Sigmoid colon (tissue), 7 donors: ENCODE results near the gene SIDT1. TPM values are rescaled to one million over a fixed set of nuclear protein-coding genes. Genes with fewer than 3 reads are reported as not detected.

ENCODE experiments used
- DNase-seq: peaks from one replicate; pipeline ENCODE4 v3.0.0-alpha.2; 2019
- H3K27ac ChIP-seq, 4 donors: fragments of 200-600 bp; sonication (generic); one replicate each; pipeline ENCODE4 v1.5.1; 2016 to 2019; ENCODE audit warnings: mild to moderate bottlenecking in 1 of 4
- H3K27me3 ChIP-seq, 3 donors: fragments of 200-600 bp; sonication (generic); one replicate each; pipeline ENCODE4 v1.5.1; 2019; ENCODE audit warnings: mild to moderate bottlenecking in 1 of 3
- H3K36me3 ChIP-seq, 4 donors: fragments of 200-600 bp; sonication (generic); one replicate each; pipeline ENCODE4 v1.5.1; 2016 to 2019
- H3K4me1 ChIP-seq, 4 donors: fragments of 200-600 bp; sonication (generic); one replicate each; pipeline ENCODE4 v1.5.1; 2017 to 2019
- H3K4me3 ChIP-seq, 4 donors: fragments of 200-600 bp; sonication (generic); one replicate each; pipeline ENCODE4 v1.5.1; 2017 to 2019; ENCODE audit warnings: mild to moderate bottlenecking in 2 of 4, moderate library complexity in 1 of 4
- H3K9me3 ChIP-seq, 4 donors: fragments of 200-600 bp in 3 of 4; sonication (generic) in 3 of 4; one replicate each; pipeline versions ENCODE4 v1.5.1 to v1.6.1; 2013 to 2019
- EP300 ChIP-seq, 4 donors: sonication (generic); formaldehyde crosslinking; IDR thresholded peaks; one replicate each; pipeline ENCODE4 v1.6.1; 2017; ENCODE audit warnings: antibody characterized with exemption in 4 of 4
- POLR2A ChIP-seq, 2 donors: fragments of 450-650 bp; IDR thresholded peaks; one replicate each; pipeline ENCODE4 v1.6.1; 2016; ENCODE audit warnings: antibody characterized with exemption in 2 of 2, mild to moderate bottlenecking in 2 of 2, moderate library complexity in 2 of 2
- POLR2AphosphoS5 ChIP-seq, 4 donors: sonication (generic); formaldehyde crosslinking; IDR thresholded peaks; one replicate each; pipeline ENCODE4 v1.6.1; 2017; ENCODE audit warnings: antibody characterized with exemption in 4 of 4
- WGBS, 2 donors: extraction: QIAGEN DNeasy Blood & Tissue Kit; methylation state at CpG; one replicate each; pipeline ENCODE4 v1.1.7; 2013; 5-methylcytosine and 5-hydroxymethylcytosine counted together
- intact Hi-C: fragments of 100-400 bp; cut with DNase I; formaldehyde crosslinking; loops from one replicate; pipeline ENCODE4 v1.15.1; 2023
- polyA plus RNA-seq, 3 donors: library from polyadenylated mRNA; stranded (reverse); fragments of 200-250 nt; gene quantifications; one replicate each; pipeline ENCODE4 v1.2.3, GENCODE V29; 2013
- total RNA-seq, 4 donors: library from RNA; depleted of rRNA; stranded (reverse); fragments of >200 nt; gene quantifications; one replicate each; pipeline ENCODE4 v1.1.0, GENCODE V29; 2016
- TF ChIP-seq, protein P1 (sequence below), 4 experiments: fragments of 450-650 bp in 3 of 4; fragments of 200-600 bp in 1 of 4; IDR thresholded peaks; one replicate each; pipeline ENCODE4 v1.5.1; 2016 to 2019; ENCODE audit warnings: antibody characterized with exemption in 4 of 4, mild to moderate bottlenecking in 3 of 4, moderate library complexity in 2 of 4
- donor health status: healthy with polysubstance abuse.
- donor health status: Bipolar disorder and iron deficiency.
- donor health status: healthy.

SIDT1 gene
- total and polyA plus RNA-seq, 7 donors, result 0.49 to 16.7 (median 1.4) TPM

DNA sequence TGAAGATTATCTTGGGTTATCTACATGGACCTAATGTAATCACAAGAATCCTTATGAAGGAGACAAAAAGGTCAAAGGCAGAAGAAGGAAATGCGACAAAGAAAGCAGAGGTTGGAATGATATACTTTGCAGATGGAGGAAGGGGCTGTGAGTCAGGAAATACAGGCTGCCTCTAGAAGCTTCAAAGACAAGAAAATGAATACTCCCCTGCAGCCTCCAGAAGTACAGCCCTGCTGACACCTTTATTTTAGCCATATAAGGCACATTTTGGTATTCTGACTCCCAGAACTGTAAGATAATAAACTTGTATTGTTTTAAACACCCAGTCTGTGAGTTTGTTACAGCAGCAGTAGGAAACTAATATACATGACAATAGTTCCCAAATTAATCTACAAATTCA, 58.6 kb downstream of the SIDT1 start:
- Histone ChIP-seq H3K4me3 (no peak overlapping the region), H3K27me3 (no peaks in the 10 kb centered on the region), H3K36me3 (no peaks in the 10 kb centered on the region), H3K27ac (no peak overlapping the region), H3K9me3 (no peaks in the 10 kb centered on the region), H3K4me1 (peaks cover 0 to 6% (median 0%) of the 10 kb centered on the region in 4 donors)
- intact Hi-C loops, result no loop called here
- no peak for DNase-seq
- WGBS, 2 donors, result 60 to 89% methylated on average over 1 of the region's 1 CpG
- TF ChIP-seq POLR2AphosphoS5 (IDR thresholded peaks at IDR 0.05) (no peak), EP300 (IDR thresholded peaks at IDR 0.05) (no peak), POLR2A (IDR thresholded peaks at IDR 0.05) (no peak)
- TF ChIP-seq, protein P1, sequence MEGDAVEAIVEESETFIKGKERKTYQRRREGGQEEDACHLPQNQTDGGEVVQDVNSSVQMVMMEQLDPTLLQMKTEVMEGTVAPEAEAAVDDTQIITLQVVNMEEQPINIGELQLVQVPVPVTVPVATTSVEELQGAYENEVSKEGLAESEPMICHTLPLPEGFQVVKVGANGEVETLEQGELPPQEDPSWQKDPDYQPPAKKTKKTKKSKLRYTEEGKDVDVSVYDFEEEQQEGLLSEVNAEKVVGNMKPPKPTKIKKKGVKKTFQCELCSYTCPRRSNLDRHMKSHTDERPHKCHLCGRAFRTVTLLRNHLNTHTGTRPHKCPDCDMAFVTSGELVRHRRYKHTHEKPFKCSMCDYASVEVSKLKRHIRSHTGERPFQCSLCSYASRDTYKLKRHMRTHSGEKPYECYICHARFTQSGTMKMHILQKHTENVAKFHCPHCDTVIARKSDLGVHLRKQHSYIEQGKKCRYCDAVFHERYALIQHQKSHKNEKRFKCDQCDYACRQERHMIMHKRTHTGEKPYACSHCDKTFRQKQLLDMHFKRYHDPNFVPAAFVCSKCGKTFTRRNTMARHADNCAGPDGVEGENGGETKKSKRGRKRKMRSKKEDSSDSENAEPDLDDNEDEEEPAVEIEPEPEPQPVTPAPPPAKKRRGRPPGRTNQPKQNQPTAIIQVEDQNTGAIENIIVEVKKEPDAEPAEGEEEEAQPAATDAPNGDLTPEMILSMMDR (IDR thresholded peaks at IDR 0.05), result no peak

DNA sequence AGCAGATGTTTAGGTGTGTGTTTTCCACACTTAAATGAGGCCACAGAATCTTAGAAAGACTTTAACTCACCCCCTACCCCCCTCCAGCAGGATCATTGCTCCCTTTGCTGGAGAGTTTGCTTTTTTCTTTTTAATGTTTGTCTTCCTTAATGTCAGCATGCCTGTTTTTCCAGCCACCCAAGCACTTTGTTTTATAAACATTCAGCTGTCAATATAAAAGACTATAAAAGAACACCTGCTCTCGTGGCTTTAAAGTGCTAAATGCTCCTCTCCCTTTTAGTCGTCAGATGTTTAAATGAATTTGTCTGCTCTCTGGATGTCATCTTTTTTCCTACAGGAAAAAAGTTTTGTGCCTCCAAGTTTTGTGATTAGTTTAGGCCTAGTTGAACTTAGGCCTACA, 61.7 kb downstream of the SIDT1 start:
- TF ChIP-seq, protein P1 (IDR thresholded peaks at IDR 0.05), result no peak
- no peak for TF ChIP-seq EP300 (IDR thresholded peaks at IDR 0.05)
- TF ChIP-seq POLR2A (IDR thresholded peaks at IDR 0.05), result no peak
- TF ChIP-seq POLR2AphosphoS5 (IDR thresholded peaks at IDR 0.05), result no peak
- intact Hi-C loops, result no loop called here
- H3K9me3 ChIP-seq, result no peaks in the 10 kb centered on the region
- DNase-seq, result no peak
- no peaks in the 10 kb centered on the region for H3K27me3 ChIP-seq
- H3K4me1 ChIP-seq, result peaks cover 0 to 6% (median 0%) of the 10 kb centered on the region in 4 donors
- no peaks in the 10 kb centered on the region for H3K36me3 ChIP-seq
- WGBS, 2 donors, result 14 to 59% methylated on average over 2 of the region's 2 CpGs
- H3K27ac ChIP-seq, result no peak overlapping the region
- H3K4me3 ChIP-seq, result no peak overlapping the region

DNA sequence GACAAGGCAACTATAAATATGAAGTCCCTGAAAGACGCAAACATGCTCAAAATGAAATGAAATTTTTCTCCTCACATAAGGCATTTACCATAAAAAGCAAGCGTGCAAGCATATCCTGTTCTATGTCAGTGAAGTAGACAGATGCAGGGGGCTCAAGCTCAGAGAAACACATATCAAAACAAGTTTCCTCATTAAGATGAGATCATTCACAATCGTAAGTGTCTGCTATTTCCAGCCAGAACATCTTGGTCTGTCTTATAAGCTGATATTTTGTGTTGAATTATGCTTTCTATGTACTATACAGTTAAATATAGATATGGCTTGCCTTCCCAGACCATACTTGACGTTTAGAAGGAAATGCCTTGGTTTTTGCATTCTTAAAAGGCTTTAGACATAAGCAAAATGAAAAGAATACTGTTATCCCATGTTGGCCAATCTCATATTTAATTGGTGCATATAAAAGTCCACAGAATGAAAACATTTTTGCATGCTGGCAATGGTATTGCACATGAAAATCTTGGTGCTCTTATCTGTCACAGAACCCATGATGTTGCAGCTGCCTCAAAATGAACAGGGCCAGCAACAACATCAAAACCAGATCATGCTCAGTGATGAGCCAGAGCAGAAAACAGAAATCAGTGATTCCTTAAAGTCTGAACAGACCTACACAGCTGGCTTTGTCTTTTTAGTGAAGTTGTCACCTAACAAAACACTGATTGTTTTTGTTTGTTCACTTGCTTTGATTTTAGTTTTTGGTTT, 65.4 kb downstream of the SIDT1 start:
- no peaks in the 10 kb centered on the region for H3K27me3 ChIP-seq
- WGBS, 2 donors, result 71 to 87% methylated on average over 4 of the region's 4 CpGs
- H3K4me3 ChIP-seq, result no peak overlapping the region
- intact Hi-C loops, result no loop called here
- H3K9me3 ChIP-seq, result no peaks in the 10 kb centered on the region
- no peaks in the 10 kb centered on the region for H3K36me3 ChIP-seq
- H3K4me1 ChIP-seq, result peaks cover 0 to 6% (median 0%) of the 10 kb centered on the region in 4 donors
- no peak overlapping the region for H3K27ac ChIP-seq
- DNase-seq, result no peak
- no peak for TF ChIP-seq POLR2AphosphoS5 (IDR thresholded peaks at IDR 0.05)
- no peak for TF ChIP-seq POLR2A (IDR thresholded peaks at IDR 0.05)
- no peak for TF ChIP-seq EP300 (IDR thresholded peaks at IDR 0.05)
- TF ChIP-seq, protein P1 (IDR thresholded peaks at IDR 0.05), result no peak

DNA sequence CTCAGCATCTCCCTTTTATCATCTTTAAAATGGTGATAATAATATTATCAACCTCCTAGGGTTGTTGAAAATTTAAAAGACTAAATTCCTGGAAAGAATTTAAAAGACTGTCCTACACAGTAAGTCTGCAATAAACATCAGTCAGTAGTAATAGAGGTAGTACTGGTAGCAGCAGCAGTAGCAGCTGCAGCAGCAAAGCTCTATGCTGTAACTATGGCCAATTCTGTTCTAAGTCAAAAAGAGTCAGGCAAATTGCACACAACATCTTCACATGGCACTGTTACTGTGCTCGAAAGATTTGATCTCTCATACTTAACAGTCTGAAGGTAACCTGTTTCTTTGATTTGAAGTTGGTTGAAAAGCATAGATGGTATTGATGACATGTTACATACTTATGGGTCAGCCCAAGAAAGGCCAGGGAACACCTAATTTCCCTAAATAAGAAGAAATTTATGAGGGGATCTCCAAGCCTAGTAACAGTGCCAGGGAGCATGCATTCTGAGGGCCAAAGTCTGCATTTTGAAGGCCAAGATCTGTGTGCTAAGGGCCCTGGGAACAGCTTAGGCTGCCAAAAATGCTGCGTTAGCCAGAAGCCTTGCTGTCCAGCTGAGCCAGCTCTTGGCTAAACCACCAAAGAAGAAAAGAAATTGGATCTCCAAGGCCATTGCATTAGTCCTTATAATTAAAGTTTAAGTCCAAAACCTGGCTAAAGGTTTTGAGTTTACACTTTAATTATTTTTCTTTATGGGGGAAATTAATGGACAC, 68.2 kb downstream of the SIDT1 start:
- H3K27me3 ChIP-seq, result no peaks in the 10 kb centered on the region
- DNase-seq, result no peak

More for the DNA sequence above, 68.2 kb downstream of the SIDT1 start:
- H3K36me3 ChIP-seq, result no peaks in the 10 kb centered on the region
- TF ChIP-seq, protein P1 (IDR thresholded peaks at IDR 0.05), result no peak
- TF ChIP-seq POLR2AphosphoS5 (IDR thresholded peaks at IDR 0.05) (no peak), POLR2A (IDR thresholded peaks at IDR 0.05) (no peak), EP300 (IDR thresholded peaks at IDR 0.05) (no peak)
- 83 to 84% methylated on average over 2 of the region's 2 CpGs for WGBS, 2 donors
- no peak overlapping the region for H3K27ac ChIP-seq
- no peaks in the 10 kb centered on the region for H3K9me3 ChIP-seq
- H3K4me1 ChIP-seq, result no peaks in the 10 kb centered on the region
- no peak overlapping the region for H3K4me3 ChIP-seq
- intact Hi-C loops, result no loop called here
